ENCODE data around the gene RHOBTB1. TPM values are rescaled to one million over a fixed set of nuclear protein-coding genes. Genes with fewer than 3 reads are reported as not detected.

The RHOBTB1 gene
- total RNA-seq, 2 donors from 2014 or later = 6.6 to 6.8 TPM

DNA sequence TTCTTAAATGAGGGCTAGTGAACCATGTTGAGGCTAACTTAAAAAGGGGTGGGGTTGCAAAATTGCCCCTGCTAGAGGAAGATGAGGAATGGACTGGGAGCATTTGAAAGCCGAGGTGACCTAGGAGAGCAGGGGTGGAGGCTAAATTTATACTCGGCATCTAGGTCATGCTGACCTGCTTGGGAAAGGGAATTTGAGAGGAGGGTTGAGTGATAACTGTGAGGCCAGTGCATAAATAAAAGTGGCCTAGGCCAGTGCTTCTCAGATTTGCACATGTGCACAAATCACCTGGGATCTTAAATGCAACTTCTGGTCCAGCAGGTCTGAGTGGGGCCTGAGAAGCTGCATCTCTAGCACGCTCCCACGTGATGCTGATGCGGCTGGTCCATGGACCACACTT is 95.3 kb downstream of the RHOBTB1 start:
- no peak for DNase-seq
- H3K27me3 ChIP-seq (ENCODE audit: control insufficient read depth, insufficient read depth, low read length, poor library complexity, severe bottlenecking) = no peaks in the 10 kb centered on the region
- H3K4me3 Mint-ChIP-seq = no peak overlapping the region
- H3K4me1 Mint-ChIP-seq = no peaks in the 10 kb centered on the region
- H3K4me3 ChIP-seq (ENCODE audit: low read length) = no peak overlapping the region
- no peaks in the 10 kb centered on the region for H3K36me3 Mint-ChIP-seq (ENCODE audit: low read depth)
- peaks cover 12% of the 10 kb centered on the region for H3K9me3 Mint-ChIP-seq
- no peaks in the 10 kb centered on the region for H3K36me3 ChIP-seq (ENCODE audit: control insufficient read depth, insufficient read depth, low read length)
- H3K9me3 ChIP-seq (ENCODE audit: control insufficient read depth, low read length) = peaks cover 7% of the 10 kb centered on the region
- peaks cover 18% of the 10 kb centered on the region for H3K27me3 Mint-ChIP-seq (ENCODE audit: insufficient read depth)
- 70 to 82% methylated on average over 3 to 5 of the region's 5 CpGs for WGBS, 2 experiments (ENCODE audit: insufficient coverage in 1 of 2, insufficient read length in 1 of 2)
- H3K9ac ChIP-seq (ENCODE audit: extremely low read depth, low read length, poor library complexity, severe bottlenecking) = no peak overlapping the region
- H3K4me1 ChIP-seq (ENCODE audit: control insufficient read depth, insufficient read depth, low read length) = no peaks in the 10 kb centered on the region
- H3K27ac Mint-ChIP-seq = no peak overlapping the region
- no peak overlapping the region for H3K27ac ChIP-seq (ENCODE audit: low read depth, low read length)
- TF ChIP-seq CTCF (conservative IDR thresholded peaks at IDR 0.05) = no peak

DNA sequence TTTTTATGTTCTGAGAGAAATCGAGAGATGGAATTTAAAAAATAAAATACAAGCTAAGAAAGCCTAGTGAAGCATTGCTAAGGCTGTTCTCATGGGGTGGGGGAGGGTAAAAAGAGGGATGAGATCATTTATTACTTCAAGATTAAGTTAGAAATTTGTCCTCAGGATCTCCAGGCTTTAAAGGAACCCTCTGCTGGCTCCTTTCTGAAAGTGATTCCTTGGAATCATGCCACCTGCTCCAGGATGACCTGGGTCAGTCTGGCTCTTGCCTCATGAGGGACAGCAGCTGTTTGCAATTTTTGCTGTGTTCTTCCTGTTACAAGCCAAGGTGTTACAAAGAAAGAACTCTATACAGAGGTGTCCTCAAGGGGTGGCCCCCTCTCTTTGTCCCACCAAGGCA is 95.9 kb downstream of the RHOBTB1 start:
- Histone ChIP-seq H3K4me1 (ENCODE audit: control insufficient read depth, insufficient read depth, low read length) (no peaks in the 10 kb centered on the region), H3K9me3 (ENCODE audit: control insufficient read depth, low read length) (peaks cover 7% of the 10 kb centered on the region), H3K4me3 (ENCODE audit: low read length) (no peak overlapping the region), H3K36me3 (ENCODE audit: control insufficient read depth, insufficient read depth, low read length) (no peaks in the 10 kb centered on the region), H3K9ac (ENCODE audit: extremely low read depth, low read length, poor library complexity, severe bottlenecking) (no peak overlapping the region), H3K27me3 (ENCODE audit: control insufficient read depth, insufficient read depth, low read length, poor library complexity, severe bottlenecking) (no peaks in the 10 kb centered on the region), H3K27ac (ENCODE audit: low read depth, low read length) (no peak overlapping the region)
- Mint-ChIP-seq H3K4me3 (no peak overlapping the region), H3K9me3 (peaks cover 12% of the 10 kb centered on the region), H3K27ac (no peak overlapping the region), H3K4me1 (no peaks in the 10 kb centered on the region), H3K27me3 (ENCODE audit: insufficient read depth) (peaks cover 15% of the 10 kb centered on the region), H3K36me3 (ENCODE audit: low read depth) (no peaks in the 10 kb centered on the region)
- no peak for TF ChIP-seq CTCF (conservative IDR thresholded peaks at IDR 0.05)
- DNase-seq = no peak
- WGBS, 2 experiments (ENCODE audit: insufficient coverage in 1 of 2, insufficient read length in 1 of 2) = 86 to 96% methylated on average over 1 of the region's 1 CpG

GRCh38 chr10:60846173-60846572 is 97.8 kb downstream of the RHOBTB1 start:
- H3K9me3 Mint-ChIP-seq = peaks cover 11% of the 10 kb centered on the region
- H3K9ac ChIP-seq (ENCODE audit: extremely low read depth, low read length, poor library complexity, severe bottlenecking) = no peak overlapping the region
- WGBS, 2 experiments (ENCODE audit: insufficient coverage in 1 of 2, insufficient read length in 1 of 2) = 100% methylated on average over 1 of the region's 1 CpG; no CpG with 5 or more reads in 1 of the 2 experiments
- no peak for DNase-seq
- H3K27me3 Mint-ChIP-seq (ENCODE audit: insufficient read depth) = peaks cover 6% of the 10 kb centered on the region
- H3K4me3 ChIP-seq (ENCODE audit: low read length) = no peak overlapping the region
- H3K27me3 ChIP-seq (ENCODE audit: control insufficient read depth, insufficient read depth, low read length, poor library complexity, severe bottlenecking) = no peaks in the 10 kb centered on the region
- no peak overlapping the region for H3K4me3 Mint-ChIP-seq
- no peak overlapping the region for H3K27ac ChIP-seq (ENCODE audit: low read depth, low read length)
- no peaks in the 10 kb centered on the region for H3K4me1 Mint-ChIP-seq
- H3K36me3 Mint-ChIP-seq (ENCODE audit: low read depth) = no peaks in the 10 kb centered on the region
- H3K9me3 ChIP-seq (ENCODE audit: control insufficient read depth, low read length) = peaks cover 7% of the 10 kb centered on the region
- H3K27ac Mint-ChIP-seq = no peak overlapping the region
- no peaks in the 10 kb centered on the region for H3K36me3 ChIP-seq (ENCODE audit: control insufficient read depth, insufficient read depth, low read length)
- TF ChIP-seq CTCF (conservative IDR thresholded peaks at IDR 0.05) = no peak
- H3K4me1 ChIP-seq (ENCODE audit: control insufficient read depth, insufficient read depth, low read length) = no peaks in the 10 kb centered on the region

Measured in endodermal cell (in vitro differentiated cells).